Fibroblast of villous mesenchyme (primary cell): ENCODE results near the gene SNX14. TPM values are rescaled to one million over a fixed set of nuclear protein-coding genes. Genes with fewer than 3 reads are reported as not detected.

ENCODE experiments used
- DNase-seq: peaks from one replicate; pipeline ENCODE4 v3.0.0-alpha.2; 2010; ENCODE audit warnings: low read depth
- H3K4me3 ChIP-seq: 2 replicates; pipeline ENCODE4 v1.5.1; 2011; ENCODE audit warnings: low read depth, mild to moderate bottlenecking, low read length
- total RNA-seq: library from RNA; depleted of rRNA; stranded (reverse); fragments of >200 nt; gene quantifications from 2 replicates; pipeline ENCODE4 v1.2.3, GENCODE V29; 2012
- TF ChIP-seq, protein P1 (sequence below): IDR thresholded peaks from 2 replicates; pipeline ENCODE4 v1.5.1; 2012; ENCODE audit warnings: low read depth, mild to moderate bottlenecking, low read length; ENCODE audit not compliant: insufficient read depth

The SNX14 gene
- total RNA-seq, 1 donor, result 151 TPM

DNA sequence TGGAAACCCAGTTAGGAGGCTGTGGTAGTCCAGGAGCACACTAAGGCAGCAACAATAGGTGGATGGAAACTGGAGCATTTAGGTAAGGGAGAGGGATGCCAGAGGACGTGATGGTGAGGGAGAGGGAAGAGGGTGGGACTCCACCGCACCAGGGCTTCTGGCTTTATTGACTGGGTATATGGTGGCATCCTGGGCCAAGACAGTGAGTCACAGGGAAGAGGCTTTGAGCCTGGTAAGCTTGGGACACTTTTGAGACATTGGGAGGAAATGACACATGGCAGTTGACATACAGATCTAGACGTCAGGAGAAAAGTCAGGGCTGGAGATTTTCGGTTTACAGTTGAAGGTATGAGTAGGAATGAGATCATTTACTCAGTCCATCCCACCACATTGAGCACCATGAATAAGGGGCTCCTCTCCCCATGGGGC, 128.9 kb downstream of the SNX14 start:
- no peak overlapping the region for H3K4me3 ChIP-seq
- TF ChIP-seq, protein P1, sequence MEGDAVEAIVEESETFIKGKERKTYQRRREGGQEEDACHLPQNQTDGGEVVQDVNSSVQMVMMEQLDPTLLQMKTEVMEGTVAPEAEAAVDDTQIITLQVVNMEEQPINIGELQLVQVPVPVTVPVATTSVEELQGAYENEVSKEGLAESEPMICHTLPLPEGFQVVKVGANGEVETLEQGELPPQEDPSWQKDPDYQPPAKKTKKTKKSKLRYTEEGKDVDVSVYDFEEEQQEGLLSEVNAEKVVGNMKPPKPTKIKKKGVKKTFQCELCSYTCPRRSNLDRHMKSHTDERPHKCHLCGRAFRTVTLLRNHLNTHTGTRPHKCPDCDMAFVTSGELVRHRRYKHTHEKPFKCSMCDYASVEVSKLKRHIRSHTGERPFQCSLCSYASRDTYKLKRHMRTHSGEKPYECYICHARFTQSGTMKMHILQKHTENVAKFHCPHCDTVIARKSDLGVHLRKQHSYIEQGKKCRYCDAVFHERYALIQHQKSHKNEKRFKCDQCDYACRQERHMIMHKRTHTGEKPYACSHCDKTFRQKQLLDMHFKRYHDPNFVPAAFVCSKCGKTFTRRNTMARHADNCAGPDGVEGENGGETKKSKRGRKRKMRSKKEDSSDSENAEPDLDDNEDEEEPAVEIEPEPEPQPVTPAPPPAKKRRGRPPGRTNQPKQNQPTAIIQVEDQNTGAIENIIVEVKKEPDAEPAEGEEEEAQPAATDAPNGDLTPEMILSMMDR, result no peak
- DNase-seq, result peak; percentile 68

DNA sequence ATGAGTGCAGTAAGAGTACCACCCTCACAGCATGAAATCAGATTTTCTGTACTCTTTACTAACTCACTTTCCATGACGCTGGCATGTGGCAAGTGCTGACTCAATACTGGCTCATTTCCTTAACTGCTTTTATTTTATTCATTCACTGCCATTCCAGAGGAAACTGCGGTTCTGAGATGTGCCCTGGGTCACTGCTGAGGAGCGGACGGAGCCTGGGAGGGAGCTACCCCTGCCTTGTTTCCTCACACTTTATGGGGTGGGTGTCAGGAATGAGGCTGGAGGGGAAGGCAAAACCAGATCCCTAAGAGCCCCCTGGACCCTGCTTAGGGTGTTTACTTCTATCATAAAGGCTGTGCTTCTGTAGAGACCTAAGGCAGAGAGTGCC, 129.4 kb downstream of the SNX14 start:
- peak; percentile 97 for DNase-seq
- no peak overlapping the region for H3K4me3 ChIP-seq
- TF ChIP-seq, protein P1, result no peak

DNA sequence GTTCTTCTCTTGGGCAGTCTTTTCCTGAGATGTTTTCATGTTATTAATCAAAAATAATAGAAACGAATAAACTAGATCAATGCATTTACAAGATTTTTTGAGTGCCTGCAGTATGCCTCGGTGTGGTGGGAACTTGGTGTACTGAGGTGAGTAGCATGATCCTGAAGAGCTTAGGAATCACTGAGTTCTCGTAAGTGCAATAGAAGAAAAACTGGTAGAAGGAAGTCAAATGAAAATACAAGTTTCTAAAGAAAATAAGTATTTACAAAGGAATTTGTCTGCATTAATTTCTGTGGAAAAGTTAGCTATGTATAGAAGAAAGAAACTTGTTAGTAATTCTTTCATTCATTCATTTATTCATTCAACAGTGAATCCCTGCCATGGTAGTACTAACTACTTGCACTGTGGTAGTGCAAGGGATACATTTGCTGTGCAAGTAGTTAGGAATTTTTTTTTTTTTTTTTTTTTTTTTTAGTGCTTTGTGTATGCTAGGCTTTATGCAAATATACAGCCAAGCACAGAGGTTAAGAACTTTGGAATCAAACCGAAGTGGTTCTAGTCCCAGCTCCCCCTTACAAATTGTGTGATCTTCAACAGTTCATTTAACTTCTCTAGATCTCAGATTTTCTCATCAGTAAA, 129.9 kb downstream of the SNX14 start:
- TF ChIP-seq, protein P1, result no peak
- H3K4me3 ChIP-seq, result no peak overlapping the region
- no peak for DNase-seq

DNA sequence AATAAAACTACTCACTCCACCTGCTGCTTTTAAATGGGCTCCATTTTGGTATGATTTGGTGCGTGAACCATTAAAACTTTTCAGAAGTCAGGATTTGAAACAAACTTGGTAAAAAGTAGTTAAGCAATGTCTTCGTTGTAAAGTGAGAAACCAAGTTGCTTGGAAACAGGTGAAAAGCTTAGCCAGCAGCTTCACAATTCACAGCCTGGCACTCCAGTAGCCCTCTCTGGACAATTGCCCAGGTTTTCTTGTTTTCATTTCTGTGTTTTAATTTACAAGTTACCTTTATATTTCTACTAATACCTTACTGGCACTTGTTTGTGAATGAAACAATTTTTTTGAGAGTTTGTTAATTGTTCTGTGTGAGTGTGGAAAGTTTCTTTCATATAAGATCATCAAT, 131.0 kb downstream of the SNX14 start:
- DNase-seq, result no peak
- TF ChIP-seq, protein P1, result no peak
- H3K4me3 ChIP-seq, result no peak overlapping the region

DNA sequence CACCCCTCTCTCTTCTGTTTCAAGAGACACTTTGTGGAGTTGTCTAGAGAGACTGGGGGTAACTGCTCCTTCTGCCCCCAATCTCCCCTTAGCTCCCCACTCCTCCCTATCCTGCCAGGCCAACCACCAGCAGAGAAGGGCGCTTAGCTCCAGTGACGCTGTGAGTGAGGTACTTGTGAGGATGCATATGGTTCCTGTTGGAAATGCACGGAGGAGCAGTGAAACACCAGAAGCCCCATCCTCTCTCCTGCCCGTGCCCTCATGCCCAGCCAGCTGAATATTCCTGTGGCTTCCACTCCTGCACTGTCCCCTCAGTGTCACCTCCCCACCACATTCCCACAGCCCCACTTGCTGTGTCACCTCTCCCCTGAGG, 131.9 kb downstream of the SNX14 start:
- H3K4me3 ChIP-seq, result no peak overlapping the region
- DNase-seq, result no peak
- TF ChIP-seq, protein P1, result no peak

DNA sequence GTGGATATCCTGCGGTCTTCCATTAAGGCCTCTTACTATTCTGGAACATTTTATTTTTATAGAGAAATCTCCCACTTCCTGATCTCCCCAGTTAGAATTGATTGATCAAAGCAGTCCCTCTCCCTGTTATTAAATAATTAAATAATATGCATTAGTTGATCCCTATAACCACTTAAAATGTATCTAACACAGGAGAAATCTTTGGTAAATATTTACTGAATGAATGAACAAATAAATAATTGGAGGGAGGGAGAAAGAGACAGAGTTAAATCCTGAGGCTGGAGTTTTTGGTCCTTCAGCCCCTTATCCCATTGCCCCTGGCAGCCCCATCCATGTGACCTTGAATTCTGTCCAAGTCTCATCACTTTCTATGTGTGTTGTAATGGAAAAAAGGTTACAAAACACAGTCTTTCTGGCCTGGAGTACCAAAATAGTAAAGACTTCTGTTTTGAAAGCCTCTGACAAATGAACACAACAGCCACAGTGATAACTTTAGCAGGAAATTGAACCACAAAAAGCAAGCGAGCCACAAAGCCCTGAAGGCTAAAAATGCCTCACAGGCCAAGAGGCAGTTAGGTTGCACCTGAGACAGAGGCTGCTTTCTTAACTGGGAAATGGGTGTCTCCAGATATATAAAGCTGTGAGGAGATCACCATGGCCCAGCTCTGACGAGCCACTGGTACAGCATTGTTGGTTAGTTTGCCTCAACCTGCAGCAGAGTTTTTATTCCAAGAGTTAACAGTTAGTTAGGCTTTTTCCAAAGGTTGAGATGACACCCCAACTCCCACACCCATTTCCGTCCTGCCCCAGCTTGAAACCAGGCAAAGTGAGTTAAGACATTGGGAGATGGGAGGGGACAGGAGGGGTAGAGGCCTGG, 132.5 kb downstream of the SNX14 start:
- no peak overlapping the region for H3K4me3 ChIP-seq
- TF ChIP-seq, protein P1, result no peak
- DNase-seq, result peak; percentile 83
